8988T (cell line): ENCODE data around the gene AIMP1.
"Not testable (repeated sequence)": the region's sequence is repeated elsewhere in the genome, so short reads cannot be mapped to it uniquely, and the experiment has no call there.

Experiments
- DNase-seq: peaks from one replicate; pipeline ENCODE4 v3.0.0; 2011

Gene AIMP1

GRCh38 chr4:106353786-106354185 is 37.4 kb downstream of the AIMP1 start:
- no peak for DNase-seq

- DNase-seq: no peak
Measured at GRCh38 chr4:106355193-106355592, 38.8 kb downstream of the AIMP1 start.

GRCh38 chr4:106358899-106359298 is 42.5 kb downstream of the AIMP1 start:
- DNase-seq: no peak

GRCh38 chr4:106362086-106362825 is 45.9 kb downstream of the AIMP1 start:
- DNase-seq: no peak

- DNase-seq: no peak
Measured at GRCh38 chr4:106364282-106364681, 47.9 kb downstream of the AIMP1 start.

- DNase-seq: no peak
Measured at GRCh38 chr4:106365613-106366012, 49.3 kb downstream of the AIMP1 start.

GRCh38 chr4:106366026-106366425 is 49.7 kb downstream of the AIMP1 start:
- no peak for DNase-seq

- no peak for DNase-seq
Measured at GRCh38 chr4:106367072-106367471, 50.7 kb downstream of the AIMP1 start.

- no peak for DNase-seq
Measured at GRCh38 chr4:106368678-106369077, 52.3 kb downstream of the AIMP1 start, which contains the start of gene GIMD1. GIMD1 (minus strand) TSS chr4:106368778; CDS start chr4:106367435, 1,343 bp downstream.

GRCh38 chr4:106369456-106370060 is 53.2 kb downstream of the AIMP1 start:
- no peak for DNase-seq

GRCh38 chr4:106370214-106370613 is 53.9 kb downstream of the AIMP1 start:
- DNase-seq: no peak

- DNase-seq: no peak
Measured at GRCh38 chr4:106371161-106371560, 54.8 kb downstream of the AIMP1 start.

- DNase-seq: no peak
Measured at GRCh38 chr4:106373026-106373425, 56.7 kb downstream of the AIMP1 start.

- no peak for DNase-seq
Measured at GRCh38 chr4:106380179-106380578, 63.8 kb downstream of the AIMP1 start.

- no peak for DNase-seq
Measured at GRCh38 chr4:106384878-106385277, 68.5 kb downstream of the AIMP1 start.

- DNase-seq: no peak
Measured at GRCh38 chr4:106385853-106386393, 69.6 kb downstream of the AIMP1 start.

GRCh38 chr4:106395582-106395981 is 79.2 kb downstream of the AIMP1 start:
- no peak for DNase-seq

- not testable (repeated sequence) for DNase-seq
Measured at GRCh38 chr4:106398898-106399297, 82.5 kb downstream of the AIMP1 start.
